ENCODE results near the gene SLX4IP.

Gene SLX4IP

DNA sequence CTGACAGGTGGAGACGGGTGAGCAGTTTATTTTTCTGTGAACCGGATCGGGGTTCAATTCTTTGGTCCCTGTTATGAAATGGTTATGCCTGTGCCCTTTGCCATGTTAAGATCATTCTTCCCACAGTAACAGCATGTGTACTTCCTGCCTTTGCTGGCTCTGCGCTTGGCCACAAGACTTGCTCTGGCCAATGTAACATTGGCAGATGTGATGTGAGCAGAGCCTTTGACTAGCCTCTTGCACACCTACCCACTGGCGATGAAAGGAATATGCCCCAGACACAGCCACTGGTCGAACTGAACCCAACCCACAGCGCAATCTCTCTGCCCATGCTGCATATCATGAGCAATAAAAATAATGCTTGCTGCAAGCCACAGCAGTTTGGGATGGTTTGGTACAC, 206.8 kb downstream of the SLX4IP start:
- TF ChIP-seq CREB1 (IDR thresholded peaks at IDR 0.05; ENCODE audit: low read depth) (no peak), FOXM1 (IDR thresholded peaks at IDR 0.05; ENCODE audit: borderline replicate concordance, low read depth) (no peak), ZBTB7A (IDR thresholded peaks at IDR 0.05; ENCODE audit: low read depth) (no peak), TAF1 (IDR thresholded peaks at IDR 0.05; ENCODE audit: low read depth) (no peak), CEBPB (IDR thresholded peaks at IDR 0.05) (no peak), YY1 (IDR thresholded peaks at IDR 0.05; ENCODE audit: low read depth) (no peak), EP300 (IDR thresholded peaks at IDR 0.05; ENCODE audit: borderline replicate concordance) (no peak), TCF12 (IDR thresholded peaks at IDR 0.05; ENCODE audit: low read depth) (no peak), RAD21 (IDR thresholded peaks at IDR 0.05; ENCODE audit: low read depth) (no peak), TEAD4 (IDR thresholded peaks at IDR 0.05) (no peak), EGR1 (IDR thresholded peaks at IDR 0.05) (no peak)
- TF ChIP-seq, protein P1, sequence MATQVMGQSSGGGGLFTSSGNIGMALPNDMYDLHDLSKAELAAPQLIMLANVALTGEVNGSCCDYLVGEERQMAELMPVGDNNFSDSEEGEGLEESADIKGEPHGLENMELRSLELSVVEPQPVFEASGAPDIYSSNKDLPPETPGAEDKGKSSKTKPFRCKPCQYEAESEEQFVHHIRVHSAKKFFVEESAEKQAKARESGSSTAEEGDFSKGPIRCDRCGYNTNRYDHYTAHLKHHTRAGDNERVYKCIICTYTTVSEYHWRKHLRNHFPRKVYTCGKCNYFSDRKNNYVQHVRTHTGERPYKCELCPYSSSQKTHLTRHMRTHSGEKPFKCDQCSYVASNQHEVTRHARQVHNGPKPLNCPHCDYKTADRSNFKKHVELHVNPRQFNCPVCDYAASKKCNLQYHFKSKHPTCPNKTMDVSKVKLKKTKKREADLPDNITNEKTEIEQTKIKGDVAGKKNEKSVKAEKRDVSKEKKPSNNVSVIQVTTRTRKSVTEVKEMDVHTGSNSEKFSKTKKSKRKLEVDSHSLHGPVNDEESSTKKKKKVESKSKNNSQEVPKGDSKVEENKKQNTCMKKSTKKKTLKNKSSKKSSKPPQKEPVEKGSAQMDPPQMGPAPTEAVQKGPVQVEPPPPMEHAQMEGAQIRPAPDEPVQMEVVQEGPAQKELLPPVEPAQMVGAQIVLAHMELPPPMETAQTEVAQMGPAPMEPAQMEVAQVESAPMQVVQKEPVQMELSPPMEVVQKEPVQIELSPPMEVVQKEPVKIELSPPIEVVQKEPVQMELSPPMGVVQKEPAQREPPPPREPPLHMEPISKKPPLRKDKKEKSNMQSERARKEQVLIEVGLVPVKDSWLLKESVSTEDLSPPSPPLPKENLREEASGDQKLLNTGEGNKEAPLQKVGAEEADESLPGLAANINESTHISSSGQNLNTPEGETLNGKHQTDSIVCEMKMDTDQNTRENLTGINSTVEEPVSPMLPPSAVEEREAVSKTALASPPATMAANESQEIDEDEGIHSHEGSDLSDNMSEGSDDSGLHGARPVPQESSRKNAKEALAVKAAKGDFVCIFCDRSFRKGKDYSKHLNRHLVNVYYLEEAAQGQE (IDR thresholded peaks at IDR 0.05; ENCODE audit: low read depth): no peak
- TF ChIP-seq, protein P2, sequence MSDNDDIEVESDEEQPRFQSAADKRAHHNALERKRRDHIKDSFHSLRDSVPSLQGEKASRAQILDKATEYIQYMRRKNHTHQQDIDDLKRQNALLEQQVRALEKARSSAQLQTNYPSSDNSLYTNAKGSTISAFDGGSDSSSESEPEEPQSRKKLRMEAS (IDR thresholded peaks at IDR 0.05): no peak

DNA sequence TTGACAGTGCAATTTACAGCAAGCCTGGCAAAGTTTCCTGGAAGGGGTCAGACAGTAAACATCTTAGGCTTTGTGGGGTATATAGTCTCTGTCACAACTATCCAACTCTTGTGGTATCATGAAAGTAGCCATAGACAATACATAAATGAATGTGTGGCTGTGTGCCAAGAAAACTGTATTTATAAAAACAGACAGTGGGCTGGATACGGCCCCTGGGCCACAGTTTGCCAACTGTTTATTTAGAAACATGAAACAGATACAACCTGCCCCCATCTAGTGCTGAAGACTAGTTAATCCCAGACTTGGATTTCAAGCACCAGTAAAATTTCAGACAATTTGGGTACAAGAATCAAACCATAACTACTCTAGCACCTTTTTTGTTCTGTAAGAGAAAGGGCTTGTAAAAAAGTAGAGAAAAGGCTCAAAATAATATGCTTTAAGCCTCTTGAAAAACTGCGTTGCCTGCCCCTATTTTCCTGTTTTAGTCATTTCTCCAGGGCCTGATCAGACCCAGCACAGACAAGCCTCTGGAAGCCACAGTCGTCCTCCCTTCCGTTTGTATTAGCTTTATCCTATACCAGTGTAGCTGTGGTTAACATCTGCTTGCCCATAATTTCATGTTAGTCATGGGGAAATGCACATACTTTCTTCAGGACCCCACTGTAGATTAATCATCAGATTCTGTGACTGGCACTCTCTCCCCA, 207.9 kb downstream of the SLX4IP start:
- TF ChIP-seq CREB1 (IDR thresholded peaks at IDR 0.05; ENCODE audit: low read depth) (no peak), YY1 (IDR thresholded peaks at IDR 0.05; ENCODE audit: low read depth) (no peak)

DNA sequence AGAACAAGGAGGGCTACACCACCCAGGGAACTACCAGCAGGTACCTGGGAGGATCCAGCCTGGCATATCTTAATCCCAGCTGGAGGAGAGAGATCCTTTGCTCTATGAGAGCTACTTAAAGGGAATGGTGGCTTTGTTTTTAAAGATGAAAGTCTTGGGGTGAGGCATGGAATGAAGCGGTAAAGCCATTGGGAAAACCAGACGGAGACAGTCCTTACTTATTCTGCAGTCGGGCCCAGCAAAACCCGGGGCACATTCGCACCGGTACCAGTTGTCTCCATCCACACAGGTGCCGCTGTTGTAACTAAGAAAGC, 208.4 kb downstream of the SLX4IP start:
- TF ChIP-seq TCF12 (IDR thresholded peaks at IDR 0.05; ENCODE audit: low read depth): no peak

DNA sequence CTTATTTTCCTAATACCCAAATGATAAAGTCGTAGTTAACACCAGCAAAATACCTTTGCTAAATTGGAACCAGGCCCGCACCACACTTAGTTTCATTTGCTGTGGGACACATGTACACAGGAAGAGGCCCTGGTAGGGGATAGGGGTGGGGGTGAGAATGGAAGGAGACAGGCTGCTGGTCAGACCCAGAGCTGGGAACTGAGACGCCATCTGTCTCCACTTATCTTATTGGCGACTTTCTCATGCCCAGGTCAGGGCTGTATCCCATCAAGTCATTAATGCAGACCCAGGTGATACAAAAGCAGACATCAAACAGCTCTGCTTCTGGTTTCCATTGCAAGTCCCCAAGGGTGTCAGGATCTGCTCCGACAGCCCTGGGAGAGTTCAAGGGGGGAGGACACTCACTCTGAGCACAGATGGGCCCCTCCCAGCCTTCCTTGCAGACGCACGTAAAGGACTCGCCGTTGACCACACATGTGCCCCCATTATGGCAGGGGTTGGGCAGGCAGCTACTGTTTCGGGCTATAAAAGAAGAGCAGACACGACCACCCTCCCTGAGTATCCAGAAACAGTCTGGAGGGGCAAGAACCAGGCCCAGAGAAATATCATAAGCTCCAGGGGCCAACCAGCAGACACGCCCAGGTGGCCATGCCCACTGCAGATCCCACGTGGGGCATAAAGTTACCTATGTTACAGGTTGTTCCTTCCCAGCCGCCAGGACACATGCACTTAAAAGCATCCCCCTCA, 209.5 kb downstream of the SLX4IP start:
- TF ChIP-seq TEAD4 (IDR thresholded peaks at IDR 0.05) (no peak), ZBTB7A (IDR thresholded peaks at IDR 0.05; ENCODE audit: low read depth) (no peak), YY1 (IDR thresholded peaks at IDR 0.05; ENCODE audit: low read depth) (no peak), TCF12 (IDR thresholded peaks at IDR 0.05; ENCODE audit: low read depth) (no peak), RAD21 (IDR thresholded peaks at IDR 0.05; ENCODE audit: low read depth) (no peak), EGR1 (IDR thresholded peaks at IDR 0.05) (no peak), FOXM1 (IDR thresholded peaks at IDR 0.05; ENCODE audit: borderline replicate concordance, low read depth) (no peak), CEBPB (IDR thresholded peaks at IDR 0.05) (no peak), TAF1 (IDR thresholded peaks at IDR 0.05; ENCODE audit: low read depth) (no peak), EP300 (IDR thresholded peaks at IDR 0.05; ENCODE audit: borderline replicate concordance) (no peak)
- TF ChIP-seq, protein P3, sequence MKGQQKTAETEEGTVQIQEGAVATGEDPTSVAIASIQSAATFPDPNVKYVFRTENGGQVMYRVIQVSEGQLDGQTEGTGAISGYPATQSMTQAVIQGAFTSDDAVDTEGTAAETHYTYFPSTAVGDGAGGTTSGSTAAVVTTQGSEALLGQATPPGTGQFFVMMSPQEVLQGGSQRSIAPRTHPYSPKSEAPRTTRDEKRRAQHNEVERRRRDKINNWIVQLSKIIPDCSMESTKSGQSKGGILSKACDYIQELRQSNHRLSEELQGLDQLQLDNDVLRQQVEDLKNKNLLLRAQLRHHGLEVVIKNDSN (IDR thresholded peaks at IDR 0.05): no peak
- TF ChIP-seq, protein P1 (IDR thresholded peaks at IDR 0.05; ENCODE audit: low read depth): no peak

DNA sequence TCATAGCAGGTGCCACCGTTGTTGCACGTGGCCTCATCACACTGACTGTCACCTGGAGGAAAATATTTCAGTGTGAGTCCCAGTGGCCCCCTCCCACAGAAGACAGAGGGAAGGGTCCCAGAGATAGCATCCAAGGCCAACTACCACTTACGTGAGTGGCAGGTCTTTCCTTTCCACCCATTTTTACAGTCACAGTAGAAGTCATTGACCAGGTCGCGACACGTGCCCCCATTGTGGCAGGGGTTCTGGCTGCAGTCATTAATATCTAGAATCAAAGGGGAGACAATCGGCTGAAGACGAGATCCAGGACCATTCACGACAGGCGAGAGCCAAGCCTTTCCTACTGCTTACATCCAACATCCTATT, 210.1 kb downstream of the SLX4IP start:
- TF ChIP-seq, protein P3 (IDR thresholded peaks at IDR 0.05): no peak
- TF ChIP-seq EGR1 (IDR thresholded peaks at IDR 0.05) (no peak), TCF12 (IDR thresholded peaks at IDR 0.05; ENCODE audit: low read depth) (no peak), NFIC (IDR thresholded peaks at IDR 0.05) (no peak)

DNA sequence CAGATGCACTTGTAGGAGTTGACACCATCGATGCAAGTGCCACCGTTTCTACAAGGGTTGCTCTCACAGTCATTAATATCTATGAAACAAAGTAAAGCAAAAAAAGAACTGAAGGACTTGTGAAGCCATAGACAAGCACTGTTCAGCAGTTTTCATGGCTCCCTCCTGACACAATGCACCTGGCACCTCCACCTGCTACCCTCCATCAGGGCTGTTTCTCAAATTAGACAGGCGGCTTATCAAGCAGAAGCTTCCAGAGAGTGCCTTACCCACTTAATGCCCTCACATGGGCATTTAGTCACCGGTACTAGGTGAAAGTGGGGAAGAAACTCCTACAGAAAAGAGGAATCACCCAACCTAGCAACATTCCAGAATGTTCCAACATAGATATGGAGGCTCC, 210.9 kb downstream of the SLX4IP start:
- TF ChIP-seq EP300 (IDR thresholded peaks at IDR 0.05; ENCODE audit: borderline replicate concordance): no peak
- TF ChIP-seq TCF12 (IDR thresholded peaks at IDR 0.05; ENCODE audit: low read depth): no peak
- TF ChIP-seq TAF1 (IDR thresholded peaks at IDR 0.05; ENCODE audit: low read depth): no peak
- TF ChIP-seq, protein P3 (IDR thresholded peaks at IDR 0.05): no peak
- no peak for TF ChIP-seq RAD21 (IDR thresholded peaks at IDR 0.05; ENCODE audit: low read depth)
